Head of caudate nucleus (tissue), 42 donors: ENCODE measurements around the gene DDX43.
"Not testable (repeated sequence)": the region's sequence is repeated elsewhere in the genome, so short reads cannot be mapped to it uniquely, and the experiment has no call there.

Source experiments
- DNase-seq, 42 donors: peaks; one replicate each; pipeline versions ENCODE4 v3.0.0 to v3.0.0-alpha.2; 2020 to 2021; ENCODE audit warnings: mixed read lengths in 7 of 42
- intact Hi-C: fragments of 100-400 bp; cut with DNase I; formaldehyde crosslinking; loops from one replicate; pipeline ENCODE4 v1.15.0; 2022

The DDX43 gene

DNA sequence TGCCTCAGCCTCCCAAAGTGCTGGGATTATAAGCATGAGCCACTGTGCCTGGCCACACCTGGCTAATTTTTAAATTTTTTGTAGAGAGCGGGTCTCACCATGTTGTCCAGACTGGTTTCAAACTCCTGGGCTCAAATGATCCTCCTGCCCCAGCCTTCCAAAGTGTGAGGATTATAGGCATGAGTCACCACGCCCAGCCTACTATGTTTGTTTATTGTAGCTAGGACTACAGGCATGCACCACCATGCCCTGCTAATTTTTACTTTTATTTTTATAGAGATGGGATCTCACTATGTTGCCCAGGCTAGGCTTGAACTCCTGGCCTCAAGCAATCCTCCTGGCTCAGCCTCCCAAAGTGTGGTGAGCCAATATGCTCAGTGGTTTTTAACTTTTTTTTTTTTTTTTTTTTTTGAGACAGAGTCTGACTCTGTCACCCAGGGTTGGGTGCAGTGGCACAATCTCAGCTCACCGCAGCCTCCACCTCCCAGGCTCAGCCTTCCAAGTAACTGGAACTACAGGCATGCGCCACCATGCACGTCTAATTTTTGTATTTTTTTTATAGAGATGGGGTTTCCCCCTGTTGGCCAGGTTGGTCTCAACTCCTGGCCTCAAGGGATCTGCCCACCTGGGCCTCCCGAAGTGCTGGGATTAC, 12.0 kb upstream of the DDX43 start:
- DNase-seq: no peak

GRCh38 chr6:73388433-73388799, 6.2 kb upstream of the DDX43 start:
- no peak for DNase-seq
- intact Hi-C loops: no loop called here

More for the DNA sequence above, 12.0 kb upstream of the DDX43 start:
- intact Hi-C loops: no loop called here

- peak; percentile 12 to 83 (median 62) for DNase-seq
- intact Hi-C loops: no loop called here
Measured at GRCh38 chr6:73388800-73389512, 5.7 kb upstream of the DDX43 start.

DNA sequence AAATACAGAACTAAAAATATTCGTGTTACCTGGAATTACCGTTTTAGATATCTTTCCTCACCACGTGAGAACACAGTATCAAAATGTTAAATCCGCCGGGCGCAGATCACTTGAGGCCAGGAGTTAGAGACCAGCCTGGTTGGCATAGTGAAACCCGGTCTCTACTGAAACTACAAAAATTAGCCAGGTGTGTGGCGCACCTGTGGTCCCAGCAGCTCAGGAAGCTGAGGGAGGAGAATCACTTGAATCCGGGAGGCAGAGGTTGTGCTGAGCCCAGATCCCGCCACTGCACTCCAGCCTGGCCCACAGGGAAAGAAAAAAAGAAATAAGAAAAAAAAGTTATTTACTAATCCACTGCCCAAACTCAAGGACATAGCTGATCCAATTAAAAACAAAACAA, 4.8 kb upstream of the DDX43 start:
- intact Hi-C loops: no loop called here
- no peak for DNase-seq

DNA sequence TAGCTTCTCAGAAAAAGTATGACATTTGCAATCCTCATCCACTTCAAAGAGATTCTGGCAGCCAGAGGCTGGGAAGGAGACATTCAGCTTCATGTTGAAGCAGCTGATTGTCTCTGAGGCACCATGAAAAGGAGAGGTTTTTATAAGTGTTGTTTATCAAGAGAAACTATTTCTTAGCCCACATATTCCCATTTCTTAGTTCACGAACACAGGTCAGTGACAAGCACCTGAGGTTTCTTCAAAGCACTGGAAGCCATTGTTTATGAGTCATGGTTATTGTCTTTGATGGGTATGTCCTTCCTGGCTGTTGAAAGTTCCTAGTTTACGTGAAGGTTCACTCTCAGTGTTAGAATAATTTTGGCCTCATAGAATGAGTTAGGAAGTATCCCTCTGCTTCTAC, 3.0 kb upstream of the DDX43 start:
- intact Hi-C loops: no loop called here
- DNase-seq: no peak

DNA sequence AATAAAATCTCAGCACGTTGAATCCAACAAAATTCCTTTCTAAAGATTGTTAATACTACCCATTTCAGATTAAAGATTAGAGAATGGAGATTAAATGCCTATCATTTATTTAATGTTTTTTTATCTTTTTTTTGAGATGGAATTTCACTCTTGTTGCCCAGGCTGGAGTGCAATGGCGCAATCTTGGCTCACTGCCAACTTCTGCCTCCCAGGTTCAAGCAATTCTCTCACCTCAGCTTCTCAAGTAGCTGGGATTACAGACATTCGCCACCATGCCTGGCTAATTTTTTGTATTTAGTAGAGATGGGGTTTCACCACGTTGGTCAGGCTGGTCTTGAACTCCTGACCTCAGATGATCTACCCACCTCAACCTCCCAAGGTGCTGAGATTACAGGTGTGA, 2.4 kb upstream of the DDX43 start:
- DNase-seq: not testable (repeated sequence)

DNA sequence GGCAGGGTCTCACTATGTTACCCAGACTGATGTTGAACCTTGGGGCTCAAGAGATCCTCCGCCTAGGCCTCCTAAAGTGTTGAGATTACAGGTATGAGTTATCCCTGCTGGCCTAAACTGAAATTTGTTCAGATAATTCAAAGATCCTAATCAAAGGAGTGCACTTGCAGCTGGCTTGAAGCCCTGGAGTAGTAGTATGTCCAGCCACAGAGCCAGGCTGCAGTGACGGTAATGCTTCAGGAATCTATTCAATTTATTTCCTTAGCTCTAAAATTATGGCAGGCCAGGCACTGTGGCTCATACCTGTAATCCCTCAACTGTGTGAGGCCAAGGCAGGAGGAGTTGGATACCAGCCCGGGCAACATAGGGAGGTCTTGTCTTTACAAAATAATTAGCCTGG, 1.4 kb upstream of the DDX43 start:
- intact Hi-C loops: no loop called here
- DNase-seq: no peak

More for the DNA sequence above, 2.4 kb upstream of the DDX43 start:
- intact Hi-C loops: not testable (repeated sequence)

DNA sequence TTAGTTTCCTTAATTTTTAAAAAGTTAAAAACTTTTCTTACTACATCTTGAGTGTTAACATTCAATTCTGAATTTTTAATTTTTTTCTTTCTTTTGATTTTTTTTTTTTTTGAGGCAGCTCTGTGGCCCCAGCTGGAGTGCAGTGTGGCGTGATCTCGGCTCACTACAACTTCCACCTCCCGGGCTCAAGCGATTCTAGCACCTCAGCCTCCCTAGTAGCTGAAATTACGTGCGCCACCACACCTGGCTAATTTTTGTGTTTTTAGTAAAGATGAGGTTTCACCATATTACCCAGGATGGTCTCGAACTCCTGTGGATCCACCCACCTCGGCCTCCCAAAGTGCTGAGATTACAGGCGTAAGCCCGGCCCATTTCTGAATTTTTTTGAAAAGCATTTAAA, 1.2 kb downstream of the DDX43 start:
- intact Hi-C loops: no loop called here
- no peak for DNase-seq

GRCh38 chr6:73400656-73401055, 6.0 kb downstream of the DDX43 start:
- intact Hi-C loops: no loop called here
- DNase-seq: no peak

DNA sequence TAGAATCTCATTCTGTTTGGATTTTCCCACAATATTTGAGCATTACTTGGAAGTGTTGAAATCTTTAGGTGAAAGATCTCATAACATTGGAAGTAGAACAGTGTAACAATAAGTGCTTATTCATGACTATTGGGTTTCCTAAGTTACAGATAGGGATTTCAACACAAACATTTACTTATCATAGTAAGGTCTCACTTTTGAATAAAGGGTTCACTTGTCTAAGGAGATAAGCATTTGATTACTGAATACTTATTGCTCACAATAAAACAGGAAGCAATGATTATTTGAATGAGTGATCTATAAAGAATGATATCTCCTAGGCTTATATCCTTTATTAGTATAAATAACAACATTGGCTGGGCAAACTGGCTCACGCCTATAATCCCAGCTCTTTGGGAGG, 14.8 kb downstream of the DDX43 start:
- intact Hi-C loops: no loop called here
- no peak for DNase-seq

DNA sequence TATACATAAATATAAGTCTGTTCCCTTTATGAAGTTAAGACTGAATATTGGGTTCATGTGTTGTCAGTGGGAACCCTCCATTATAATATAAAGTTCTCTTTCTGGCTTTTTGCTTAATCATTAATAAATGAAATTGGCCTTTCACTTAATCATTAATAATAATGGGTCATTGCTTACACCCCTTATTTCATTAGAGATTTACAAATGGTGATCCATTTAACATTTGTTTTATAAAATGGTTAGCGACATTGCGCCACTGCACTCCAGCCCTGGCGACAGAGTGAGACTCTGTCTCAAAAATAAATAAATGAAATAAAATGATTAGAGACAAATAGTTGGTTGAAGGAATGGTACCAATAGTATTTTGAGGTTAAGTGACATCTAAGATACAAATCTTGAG, 18.5 kb downstream of the DDX43 start:
- intact Hi-C loops: no loop called here

DNA sequence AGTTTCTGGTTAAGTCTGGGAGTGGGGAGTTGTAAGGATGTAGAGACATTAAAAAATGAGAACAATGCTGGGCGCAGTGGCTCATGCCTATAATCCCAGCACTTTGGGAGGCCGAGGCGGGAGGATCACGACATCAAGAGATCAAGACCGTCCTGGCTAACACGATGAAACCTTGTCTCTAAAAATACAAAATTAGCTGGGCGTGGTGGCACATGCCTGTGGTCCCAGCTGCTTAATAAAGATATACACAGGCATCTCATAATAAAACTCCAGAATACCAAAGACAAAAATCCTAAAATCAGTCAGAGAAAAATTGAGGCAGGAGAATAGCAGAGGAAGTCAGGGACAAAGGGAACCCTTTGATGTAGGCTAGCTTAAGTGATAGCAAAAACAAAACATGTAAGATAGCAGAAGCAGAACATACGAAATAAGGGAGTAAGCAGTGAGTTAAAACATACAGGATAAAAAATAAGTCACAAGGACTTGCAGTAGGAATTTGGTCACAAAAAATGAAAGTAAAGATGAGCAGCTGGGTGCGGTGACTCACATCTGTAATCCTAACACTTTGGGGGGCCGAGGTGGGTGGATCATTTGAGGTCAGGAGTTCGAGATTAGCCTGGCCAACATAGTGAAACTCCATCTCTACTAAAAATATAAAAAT, 23.6 kb downstream of the DDX43 start:
- DNase-seq: no peak
- intact Hi-C loops: no loop called here

More for the DNA sequence above, 18.5 kb downstream of the DDX43 start:
- no peak for DNase-seq

DNA sequence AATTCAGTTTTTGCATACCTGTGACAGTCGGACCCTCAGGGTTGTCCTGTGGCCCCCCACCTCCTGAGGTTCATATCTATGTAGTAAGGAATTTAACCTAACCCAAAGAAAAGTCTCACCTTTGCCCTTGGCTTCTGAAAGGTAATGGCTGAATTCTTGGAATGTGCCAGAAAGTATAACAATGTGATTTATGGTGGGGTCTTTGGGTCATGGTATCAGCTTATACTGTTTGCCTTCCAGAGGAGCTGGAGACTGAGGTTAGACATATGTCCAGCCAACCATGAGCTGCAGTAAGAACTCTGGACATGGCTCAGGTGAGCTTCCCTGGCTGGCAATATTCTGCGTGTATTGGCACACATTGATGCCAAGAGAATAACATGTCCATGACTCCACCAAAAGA, 26.9 kb downstream of the DDX43 start:
- DNase-seq: no peak

DNA sequence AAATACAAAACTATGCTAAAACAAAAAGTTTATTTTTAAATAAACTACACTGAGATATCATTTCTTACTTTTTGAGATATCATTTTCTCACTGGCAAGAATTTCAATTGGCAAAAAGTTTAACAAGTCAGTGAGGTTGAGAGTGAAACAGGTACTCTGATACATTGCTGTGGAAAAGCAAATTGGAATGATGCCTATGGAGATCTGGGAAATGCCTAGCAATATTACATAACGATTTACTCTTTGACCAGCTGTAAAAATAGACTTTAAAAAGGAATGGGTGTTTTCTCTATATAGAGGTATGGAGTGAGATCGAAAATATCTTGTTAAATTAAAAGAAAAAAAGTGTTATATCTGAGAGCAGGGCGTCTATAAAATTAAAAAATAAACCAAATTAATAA, 40.6 kb downstream of the DDX43 start:
- DNase-seq: no peak
- intact Hi-C loops: no loop called here

More for the DNA sequence above, 26.9 kb downstream of the DDX43 start:
- intact Hi-C loops: no loop called here

DNA sequence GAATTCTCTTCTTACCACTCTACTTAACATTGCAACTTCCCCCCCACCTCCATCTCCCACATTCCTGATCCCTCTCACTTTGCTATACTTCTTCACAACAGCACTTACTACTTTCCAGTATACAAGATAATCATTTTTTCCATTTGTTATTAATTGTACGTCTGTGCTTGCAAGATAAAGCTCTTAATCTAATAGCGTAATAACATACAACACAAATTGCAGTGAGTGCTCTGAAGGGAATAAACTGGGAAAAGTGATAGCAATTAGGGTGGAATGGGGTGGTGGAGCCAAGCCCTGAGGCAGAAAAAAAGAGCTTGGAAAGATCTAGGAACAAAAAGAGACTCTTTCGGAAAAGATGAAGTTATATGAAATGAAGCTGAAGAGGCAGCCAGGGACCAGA, 48.9 kb downstream of the DDX43 start:
- no peak for DNase-seq
- intact Hi-C loops: no loop called here

- intact Hi-C loops: loop anchor here (10.0 kb wide), 1 partner anchor 63 kb away; no protein-coding TSS in a partner anchor
- peak in 28 of 42 donors; percentile 4 to 55 (median 20) for DNase-seq
Measured at GRCh38 chr6:73451223-73452106, 56.8 kb downstream of the DDX43 start.

GRCh38 chr6:73452107-73452461, 57.5 kb downstream of the DDX43 start, which contains the start of gene CGAS:
TSS of gene CGAS (minus strand) at chr6:73452297. CDS start at chr6:73452181, 116 bp downstream.
- intact Hi-C loops: loop anchor here (10.0 kb wide), 1 partner anchor 63 kb away; no protein-coding TSS in a partner anchor
- DNase-seq: peak in 40 of 42 donors; percentile 23 to 76 (median 54)

DNA sequence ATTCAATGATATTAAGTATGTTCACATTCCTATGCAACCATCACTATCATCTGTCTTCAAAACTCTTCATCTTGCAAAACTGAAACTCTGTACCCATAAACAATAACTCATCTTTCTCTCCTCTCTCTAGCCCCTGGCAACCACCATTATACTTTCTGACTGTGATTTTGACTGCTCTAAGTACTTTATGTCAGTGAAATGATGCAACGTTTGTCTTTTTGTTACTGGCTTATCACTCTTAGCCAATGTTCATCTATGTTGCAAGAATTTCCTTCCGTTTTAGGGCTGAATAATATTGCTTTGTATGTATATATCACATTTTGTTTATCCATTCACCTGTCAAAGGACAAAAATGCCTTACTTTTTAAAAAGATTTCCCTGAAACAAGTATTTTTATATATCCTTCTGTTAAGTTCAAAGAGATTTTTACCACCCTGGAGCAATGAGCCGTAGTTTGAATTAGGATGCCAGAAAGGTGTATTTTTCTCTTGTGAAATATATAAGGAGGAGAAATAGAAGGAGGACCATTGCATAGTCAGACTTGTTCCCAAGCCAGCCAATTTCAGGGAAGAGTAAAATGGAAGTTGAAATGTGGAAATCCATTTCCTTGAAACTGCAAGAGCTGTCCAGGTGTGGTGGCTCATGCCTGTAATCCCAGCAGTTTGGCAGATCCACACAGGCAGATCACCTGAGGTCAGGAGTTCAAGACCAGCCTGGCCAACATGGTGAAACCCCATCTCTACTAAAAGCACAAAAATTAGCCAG, 61.4 kb downstream of the DDX43 start:
- intact Hi-C loops: loop anchor here (10.0 kb wide), 1 partner anchor 59 kb away; no protein-coding TSS in a partner anchor
- DNase-seq: no peak
